ENCODE data around the gene PARVB. TPM values are rescaled to one million over a fixed set of nuclear protein-coding genes. Genes with fewer than 3 reads are reported as not detected.
"Not testable (repeated sequence)": the region's sequence is repeated elsewhere in the genome, so short reads cannot be mapped to it uniquely, and the experiment has no call there.

PARVB gene
- total RNA-seq, 1 experiment from 2014 or later = 33.0 TPM

GRCh38 chr22:44042249-44043218 is 18.4 kb downstream of the PARVB start:
- no peak overlapping the region for H3K4me3 ChIP-seq
- no peaks in the 10 kb centered on the region for H3K36me3 ChIP-seq
- DNase-seq (ENCODE audit: low read depth in 1 of 2, low spot score in 2 of 2) = no peak
- H3K27me3 ChIP-seq (replicated peaks) = no peaks in the 10 kb centered on the region
- H3K4me1 ChIP-seq (replicated peaks) = peaks cover 10% of the 10 kb centered on the region
- no peaks in the 10 kb centered on the region for H3K9me3 ChIP-seq (replicated peaks)
- no peak overlapping the region for H3K27ac ChIP-seq

DNA sequence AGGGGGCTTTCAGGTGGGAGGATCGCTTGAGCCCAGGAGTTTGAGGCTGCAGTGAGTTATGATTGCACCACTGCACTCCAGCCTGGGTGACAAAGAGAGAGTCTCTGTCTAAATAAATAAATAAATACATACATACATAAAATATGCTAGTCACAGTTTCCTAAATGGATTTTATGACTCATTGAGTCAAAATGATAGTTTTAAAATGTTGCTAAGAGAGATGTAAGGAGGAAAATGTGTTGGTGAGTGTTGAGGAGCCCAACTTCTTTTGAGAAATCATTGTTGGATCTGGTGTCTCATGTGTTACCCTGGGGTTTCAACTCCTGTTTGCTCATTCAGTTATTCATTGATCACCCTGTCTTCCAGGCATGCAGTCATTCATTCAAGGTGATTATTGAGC is 21.0 kb downstream of the PARVB start:
- Histone ChIP-seq H3K27ac (no peak overlapping the region), H3K27me3 (replicated peaks) (no peaks in the 10 kb centered on the region)
- DNase-seq (ENCODE audit: low read depth in 1 of 2, low spot score in 2 of 2) = no peak

GRCh38 chr22:44046485-44047141 is 22.5 kb downstream of the PARVB start:
- H3K4me1 ChIP-seq (replicated peaks) = no peaks in the 10 kb centered on the region; the same call in 1 of the 2 replicates

More for the DNA sequence above, 21.0 kb downstream of the PARVB start:
- H3K4me3 ChIP-seq = no peak overlapping the region
- no peaks in the 10 kb centered on the region for H3K36me3 ChIP-seq
- H3K9me3 ChIP-seq (replicated peaks) = no peaks in the 10 kb centered on the region
- no peaks in the 10 kb centered on the region; the same call in 1 of the 2 replicates for H3K4me1 ChIP-seq (replicated peaks)

GRCh38 chr22:44047891-44048301 is 23.8 kb downstream of the PARVB start:
- no peak for DNase-seq (ENCODE audit: low read depth in 1 of 2, low spot score in 2 of 2)
- Histone ChIP-seq H3K27ac (no peak overlapping the region), H3K4me1 (replicated peaks) (no peaks in the 10 kb centered on the region; the same call in 1 of the 2 replicates)

More at GRCh38 chr22:44046485-44047141, 22.5 kb downstream of the PARVB start:
- H3K9me3 ChIP-seq (replicated peaks) = no peaks in the 10 kb centered on the region
- DNase-seq (ENCODE audit: low read depth in 1 of 2, low spot score in 2 of 2) = no peak
- H3K4me3 ChIP-seq = no peak overlapping the region
- H3K36me3 ChIP-seq = no peaks in the 10 kb centered on the region
- no peaks in the 10 kb centered on the region for H3K27me3 ChIP-seq (replicated peaks)
- H3K27ac ChIP-seq = no peak overlapping the region

GRCh38 chr22:44049486-44050231 is 25.6 kb downstream of the PARVB start:
- no peak for DNase-seq (ENCODE audit: low read depth in 1 of 2, low spot score in 2 of 2)
- no peaks in the 10 kb centered on the region for H3K36me3 ChIP-seq

More at GRCh38 chr22:44047891-44048301, 23.8 kb downstream of the PARVB start:
- Histone ChIP-seq H3K4me3 (no peak overlapping the region), H3K27me3 (replicated peaks) (no peaks in the 10 kb centered on the region), H3K9me3 (replicated peaks) (no peaks in the 10 kb centered on the region), H3K36me3 (no peaks in the 10 kb centered on the region)

DNA sequence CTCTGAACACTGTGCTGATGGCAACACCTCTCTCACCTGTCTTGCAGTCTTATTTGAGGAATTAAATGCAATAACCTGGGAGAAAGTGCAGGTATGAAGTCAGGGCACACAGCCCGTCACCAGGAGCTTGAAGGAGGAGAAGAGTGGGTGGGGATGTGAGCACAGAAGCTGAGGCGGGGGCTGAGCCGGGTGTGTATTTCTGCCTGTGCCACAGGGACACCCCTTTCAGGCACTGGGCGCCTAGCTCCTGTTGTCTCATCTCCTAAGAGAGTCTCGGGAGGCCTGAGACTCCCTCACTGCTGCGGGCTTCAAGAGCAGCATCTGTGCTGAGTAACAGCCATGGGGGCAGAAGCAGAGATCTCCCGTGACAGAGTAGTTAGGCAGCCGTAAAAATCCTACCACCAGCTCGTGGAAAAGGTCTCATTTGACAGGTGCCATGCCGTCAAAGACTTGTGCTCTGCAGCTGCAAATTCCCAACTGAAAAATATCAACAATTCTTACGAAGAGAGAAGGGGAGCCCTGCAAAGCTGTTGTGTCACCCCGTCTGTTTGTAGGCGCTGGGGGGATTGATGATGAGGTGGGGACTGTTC is 26.8 kb downstream of the PARVB start:
- H3K36me3 ChIP-seq = no peaks in the 10 kb centered on the region
- H3K4me1 ChIP-seq (replicated peaks) = no peaks in the 10 kb centered on the region; the same call in 1 of the 2 replicates
- H3K9me3 ChIP-seq (replicated peaks) = no peaks in the 10 kb centered on the region
- no peaks in the 10 kb centered on the region for H3K27me3 ChIP-seq (replicated peaks)
- no peak overlapping the region for H3K4me3 ChIP-seq
- no peak overlapping the region for H3K27ac ChIP-seq
- DNase-seq (ENCODE audit: low read depth in 1 of 2, low spot score in 2 of 2) = no peak

More at GRCh38 chr22:44049486-44050231, 25.6 kb downstream of the PARVB start:
- H3K4me3 ChIP-seq = no peak overlapping the region
- H3K4me1 ChIP-seq (replicated peaks) = no peaks in the 10 kb centered on the region; the same call in 1 of the 2 replicates
- no peaks in the 10 kb centered on the region for H3K27me3 ChIP-seq (replicated peaks)
- H3K9me3 ChIP-seq (replicated peaks) = no peaks in the 10 kb centered on the region
- H3K27ac ChIP-seq = no peak overlapping the region

- DNase-seq (ENCODE audit: low read depth in 1 of 2, low spot score in 2 of 2) = no peak
- Histone ChIP-seq H3K9me3 (replicated peaks) (no peaks in the 10 kb centered on the region), H3K4me3 (no peak overlapping the region), H3K4me1 (replicated peaks) (no peaks in the 10 kb centered on the region; the same call in 1 of the 2 replicates), H3K36me3 (no peaks in the 10 kb centered on the region), H3K27me3 (replicated peaks) (no peaks in the 10 kb centered on the region), H3K27ac (no peak overlapping the region)
Observed at GRCh38 chr22:44051358-44051757, 27.3 kb downstream of the PARVB start.

GRCh38 chr22:44051961-44052360 is 27.9 kb downstream of the PARVB start:
- H3K4me1 ChIP-seq (replicated peaks) = no peaks in the 10 kb centered on the region
- no peaks in the 10 kb centered on the region for H3K36me3 ChIP-seq
- H3K9me3 ChIP-seq (replicated peaks) = no peaks in the 10 kb centered on the region
- no peaks in the 10 kb centered on the region for H3K27me3 ChIP-seq (replicated peaks)
- no peak overlapping the region for H3K4me3 ChIP-seq
- no peak for DNase-seq (ENCODE audit: low read depth in 1 of 2, low spot score in 2 of 2)
- H3K27ac ChIP-seq = no peak overlapping the region

GRCh38 chr22:44055805-44056204 is 31.7 kb downstream of the PARVB start:
- Histone ChIP-seq H3K27ac (no peak overlapping the region), H3K4me1 (replicated peaks) (peaks cover 4% of the 10 kb centered on the region), H3K36me3 (no peaks in the 10 kb centered on the region), H3K4me3 (no peak overlapping the region), H3K27me3 (replicated peaks) (no peaks in the 10 kb centered on the region), H3K9me3 (replicated peaks) (no peaks in the 10 kb centered on the region)
- DNase-seq (ENCODE audit: low read depth in 1 of 2, low spot score in 2 of 2) = no peak

- H3K4me3 ChIP-seq; H3K4me1 ChIP-seq (replicated peaks); H3K36me3 ChIP-seq; H3K27me3 ChIP-seq (replicated peaks); H3K9me3 ChIP-seq (replicated peaks); H3K27ac ChIP-seq; DNase-seq (ENCODE audit: low read depth in 1 of 2, low spot score in 2 of 2): not testable (repeated sequence)
Observed at GRCh38 chr22:44056649-44057048, 32.5 kb downstream of the PARVB start.

- Histone ChIP-seq H3K36me3 (no peaks in the 10 kb centered on the region), H3K4me3 (no peak overlapping the region), H3K27me3 (replicated peaks) (no peaks in the 10 kb centered on the region), H3K4me1 (replicated peaks) (peaks cover 4% of the 10 kb centered on the region), H3K9me3 (replicated peaks) (no peaks in the 10 kb centered on the region), H3K27ac (no peak overlapping the region)
- no peak for DNase-seq (ENCODE audit: low read depth in 1 of 2, low spot score in 2 of 2)
Observed at GRCh38 chr22:44057401-44057987, 33.4 kb downstream of the PARVB start.

DNA sequence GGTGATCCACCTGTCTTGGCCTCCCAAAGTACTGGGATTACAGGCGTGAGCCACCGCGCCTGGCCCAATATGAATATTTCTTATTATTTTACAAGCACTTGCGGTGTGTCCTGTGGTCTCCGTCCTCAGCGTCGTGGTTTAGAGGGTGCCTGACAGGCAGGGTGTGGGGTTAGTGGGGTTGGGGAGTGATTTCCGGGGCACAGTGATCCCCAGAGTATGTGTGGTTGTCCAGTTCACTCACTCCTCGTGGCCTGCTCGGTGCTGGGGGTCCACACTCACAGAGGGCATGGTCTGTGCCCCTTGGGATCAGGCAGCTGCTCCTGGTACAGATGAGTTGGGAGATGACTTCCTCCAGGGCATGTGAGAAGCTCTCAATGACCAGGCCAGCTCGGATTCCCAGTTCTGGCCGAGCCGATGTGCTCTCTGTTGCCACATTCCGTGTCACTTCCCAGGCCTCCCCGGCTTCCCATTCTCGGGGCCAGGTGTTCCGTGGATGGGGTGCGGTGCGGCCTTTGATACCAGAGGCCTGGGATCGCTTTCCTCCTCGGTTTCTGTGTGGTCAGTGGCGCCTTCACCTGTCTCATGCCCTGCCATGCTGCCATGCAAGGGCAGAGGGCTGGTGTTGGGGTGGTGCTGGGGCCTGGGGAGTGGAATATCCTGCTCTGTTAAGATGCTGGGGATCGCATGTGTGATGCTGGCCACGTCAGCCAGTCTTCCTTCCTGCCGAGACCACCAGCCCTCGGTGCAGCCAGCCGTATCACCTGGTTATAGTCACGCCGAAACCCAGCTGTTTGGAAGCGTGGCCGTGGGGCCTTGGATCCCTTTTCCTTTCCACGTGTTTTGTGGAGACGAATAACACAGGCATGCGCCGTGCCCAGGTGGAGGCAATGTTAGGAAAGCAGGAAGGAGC is 39.6 kb downstream of the PARVB start:
- no peak overlapping the region for H3K27ac ChIP-seq
- H3K4me1 ChIP-seq (replicated peaks) = peaks cover 4% of the 10 kb centered on the region
- no peaks in the 10 kb centered on the region for H3K27me3 ChIP-seq (replicated peaks)
- DNase-seq (ENCODE audit: low read depth in 1 of 2, low spot score in 2 of 2) = no peak
- H3K9me3 ChIP-seq (replicated peaks) = no peaks in the 10 kb centered on the region
- H3K4me3 ChIP-seq = no peak overlapping the region
- no peaks in the 10 kb centered on the region for H3K36me3 ChIP-seq

All from SJSA1 (cell line).